HEK293 (cell line): Measurements from ENCODE around the gene MMS22L.

Experiments used
- CTCF ChIA-PET: fragments of 350-600 bp; formaldehyde crosslinking; extraction: SDS; loops from one replicate; lab custom pipeline; 2021; ENCODE audit warnings: antibody characterized with exemption; lab: Yijun Ruan, JAX
- POLR2A ChIA-PET: fragments of 300-600 bp; formaldehyde crosslinking; extraction: SDS; loops from one replicate; lab custom pipeline; 2020; ENCODE audit warnings: antibody characterized with exemption, inconsistent platforms; lab: Yijun Ruan, JAX
- H3K27ac ChIP-seq: fragments of 200-500 bp; sonication (Bioruptor generic); 2 replicates; pipeline ENCODE4 v1.5.1; 2014; ENCODE audit warnings: low read depth, low read length, control low read depth, inconsistent platforms; ENCODE audit errors: extremely low read depth
- H3K36me3 ChIP-seq, 2 experiments: fragments of 200-500 bp in 1 of 2; sonication (Bioruptor generic) in 1 of 2; 1 replicate in 1 of 2; 2 replicates in 1 of 2; pipeline ENCODE4 v1.5.1; 2014 to 2017; ENCODE audit warnings: inconsistent platforms in 2 of 2, low read length in 2 of 2; ENCODE audit not compliant: control insufficient read depth in 2 of 2, insufficient read depth in 1 of 2
- H3K4me1 ChIP-seq: fragments of 200-500 bp; sonication (Bioruptor generic); 2 replicates; pipeline ENCODE4 v1.5.1; 2014; ENCODE audit warnings: mild to moderate bottlenecking, low read length, inconsistent platforms; ENCODE audit not compliant: control insufficient read depth, insufficient read depth
- H3K4me3 ChIP-seq: 2 replicates; pipeline ENCODE4 v1.5.1; 2011; ENCODE audit warnings: low read depth, mild to moderate bottlenecking, control low read depth, low read length, moderate library complexity
- H3K9me3 ChIP-seq: fragments of 200-500 bp; sonication (Bioruptor generic); 2 replicates; pipeline ENCODE4 v1.5.1; 2014; ENCODE audit warnings: low read depth, low read length, inconsistent platforms; ENCODE audit not compliant: control insufficient read depth, insufficient read depth
- KLF9 ChIP-seq: fragments of 450-650 bp; formaldehyde crosslinking; IDR thresholded peaks from 2 replicates; pipeline ENCODE4 v1.5.1; 2016; ENCODE audit warnings: missing biosample characterization, missing genetic modification characterization, low read depth
- PRDM1 ChIP-seq: fragments of 450-650 bp; formaldehyde crosslinking; IDR thresholded peaks from 2 replicates; pipeline ENCODE4; 2016; ENCODE audit warnings: missing biosample characterization, missing genetic modification characterization
- SETDB1 ChIP-seq: IDR thresholded peaks from one replicate; pipeline ENCODE4 v1.6.1; 2017; ENCODE audit warnings: mild to moderate bottlenecking, low read length, moderate library complexity, mixed read lengths; ENCODE audit not compliant: insufficient read length
- ZBTB8A ChIP-seq: fragments of 450-650 bp; formaldehyde crosslinking; IDR thresholded peaks from 2 replicates; pipeline ENCODE4 v1.5.1; 2016; ENCODE audit warnings: missing biosample characterization, missing genetic modification characterization
- ZNF112 ChIP-seq: fragments of 450-650 bp; formaldehyde crosslinking; IDR thresholded peaks from 2 replicates; pipeline ENCODE4 v1.5.0; 2017; ENCODE audit warnings: missing biosample characterization, missing genetic modification characterization
- ZNF133 ChIP-seq: fragments of 450-650 bp; formaldehyde crosslinking; IDR thresholded peaks from 2 replicates; pipeline ENCODE4 v1.5.1; 2016; ENCODE audit warnings: missing biosample characterization, missing genetic modification characterization
- ZNF155 ChIP-seq: fragments of 450-650 bp; formaldehyde crosslinking; IDR thresholded peaks from 2 replicates; pipeline ENCODE4 v1.5.1; 2016; ENCODE audit warnings: missing biosample characterization, missing genetic modification characterization
- ZNF239 ChIP-seq: fragments of 450-650 bp; formaldehyde crosslinking; IDR thresholded peaks from 2 replicates; pipeline ENCODE4 v1.5.1; 2016; ENCODE audit warnings: missing biosample characterization, missing genetic modification characterization
- ZNF248 ChIP-seq: fragments of 450-650 bp; formaldehyde crosslinking; IDR thresholded peaks from 2 replicates; pipeline ENCODE4 v1.5.1; 2017; ENCODE audit warnings: missing biosample characterization, missing genetic modification characterization
- ZNF341 ChIP-seq: fragments of 450-650 bp; formaldehyde crosslinking; IDR thresholded peaks from 2 replicates; pipeline ENCODE4; 2016; ENCODE audit warnings: low read depth, missing biosample characterization, missing genetic modification characterization
- ZNF37A ChIP-seq: fragments of 450-650 bp; IDR thresholded peaks from 2 replicates; pipeline ENCODE4 v1.5.1; 2018; ENCODE audit warnings: missing biosample characterization, missing genetic modification characterization
- ZNF530 ChIP-seq: fragments of 450-650 bp; formaldehyde crosslinking; IDR thresholded peaks from 2 replicates; pipeline ENCODE4 v1.5.1; 2016; ENCODE audit warnings: low read depth, missing biosample characterization, missing genetic modification characterization
- ZNF549 ChIP-seq: fragments of 450-650 bp; IDR thresholded peaks from 2 replicates; pipeline ENCODE4 v1.5.1; 2018; ENCODE audit warnings: missing biosample characterization, missing genetic modification characterization, mild to moderate bottlenecking, inconsistent platforms, moderate library complexity
- ZNF555 ChIP-seq: fragments of 450-650 bp; formaldehyde crosslinking; conservative IDR thresholded peaks from 2 replicates; pipeline ENCODE4 v1.5.1; 2017; ENCODE audit warnings: missing biosample characterization, mild to moderate bottlenecking, missing genetic modification characterization, inconsistent platforms
- ZNF610 ChIP-seq: fragments of 450-650 bp; formaldehyde crosslinking; IDR thresholded peaks from 2 replicates; pipeline ENCODE4 v1.5.1; 2016; ENCODE audit warnings: missing biosample characterization, missing genetic modification characterization, borderline replicate concordance
- ZNF660 ChIP-seq: fragments of 450-650 bp; IDR thresholded peaks from 2 replicates; pipeline ENCODE4 v1.5.1; 2018; ENCODE audit warnings: missing biosample characterization, mild to moderate bottlenecking, missing genetic modification characterization
- ZNF664 ChIP-seq: fragments of 450-650 bp; formaldehyde crosslinking; IDR thresholded peaks from 2 replicates; pipeline ENCODE4 v1.5.1; 2016; ENCODE audit warnings: missing biosample characterization, missing genetic modification characterization
- ZXDB ChIP-seq: fragments of 450-650 bp; formaldehyde crosslinking; IDR thresholded peaks from 2 replicates; pipeline ENCODE4 v1.5.1; 2016; ENCODE audit warnings: missing biosample characterization, missing genetic modification characterization
- TF ChIP-seq, protein P1 (sequence below): IDR thresholded peaks from 2 replicates; pipeline ENCODE4 v1.6.1; 2011; ENCODE audit warnings: mild to moderate bottlenecking, low read depth, low read length, borderline replicate concordance
- TF ChIP-seq, protein P2 (sequence below): fragments of 450-650 bp; formaldehyde crosslinking; optimal IDR thresholded peaks from 2 replicates; pipeline ENCODE3; 2016; ENCODE audit warnings: missing biosample characterization, mild to moderate bottlenecking, missing genetic modification characterization
- TF ChIP-seq, protein P3 (sequence below): fragments of 450-650 bp; formaldehyde crosslinking; IDR thresholded peaks from 2 replicates; pipeline ENCODE4 v1.5.1; 2016; ENCODE audit warnings: missing biosample characterization, missing genetic modification characterization
- TF ChIP-seq, protein P4 (sequence below): fragments of 450-650 bp; formaldehyde crosslinking; IDR thresholded peaks from 2 replicates; pipeline ENCODE4 v1.5.1; 2016; ENCODE audit warnings: missing biosample characterization, missing genetic modification characterization

MMS22L gene

DNA sequence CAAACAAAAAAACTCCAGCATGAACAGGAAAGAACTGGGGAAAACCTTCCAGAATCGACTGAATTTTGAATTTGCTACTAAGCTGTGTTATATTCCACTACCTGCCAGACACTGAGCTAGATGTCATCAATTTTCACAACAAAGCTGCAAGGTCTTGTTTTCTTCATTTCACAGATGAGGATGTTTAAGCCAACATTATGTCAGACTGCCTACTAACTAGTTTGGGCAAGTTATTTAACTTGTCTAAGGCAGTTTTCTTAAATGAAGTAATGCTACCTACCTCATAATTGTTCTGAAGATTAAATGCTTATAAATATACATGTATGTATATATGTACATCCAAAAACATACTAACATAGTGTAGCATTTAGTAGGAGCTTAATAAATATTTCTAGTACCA, 144.4 kb downstream of the MMS22L start:
- CTCF ChIA-PET, result interaction anchor here (1.0 to 1.3 kb wide), 2 partner anchors 48 to 298 kb away, joined by 3 read pairs; no protein-coding TSS in a partner anchor
- Histone ChIP-seq H3K27ac (no peak overlapping the region), H3K36me3 (no peaks in the 10 kb centered on the region), H3K9me3 (no peaks in the 10 kb centered on the region), H3K4me3 (no peak overlapping the region), H3K4me1 (no peaks in the 10 kb centered on the region)
- POLR2A ChIA-PET, result no interaction called here
- TF ChIP-seq ZNF341 (tag by site-specific recombination) (no peak), ZNF37A (tag by site-specific recombination) (no peak), SETDB1 (no peak), ZNF660 (tag by site-specific recombination) (no peak), ZNF239 (tag by site-specific recombination) (no peak), ZNF549 (tag by site-specific recombination) (no peak), ZNF555 (tag by site-specific recombination) (no peak), ZNF112 (no peak), ZXDB (tag by site-specific recombination) (no peak), ZNF664 (tag by site-specific recombination) (no peak), ZBTB8A (no peak)
- TF ChIP-seq, protein P1, sequence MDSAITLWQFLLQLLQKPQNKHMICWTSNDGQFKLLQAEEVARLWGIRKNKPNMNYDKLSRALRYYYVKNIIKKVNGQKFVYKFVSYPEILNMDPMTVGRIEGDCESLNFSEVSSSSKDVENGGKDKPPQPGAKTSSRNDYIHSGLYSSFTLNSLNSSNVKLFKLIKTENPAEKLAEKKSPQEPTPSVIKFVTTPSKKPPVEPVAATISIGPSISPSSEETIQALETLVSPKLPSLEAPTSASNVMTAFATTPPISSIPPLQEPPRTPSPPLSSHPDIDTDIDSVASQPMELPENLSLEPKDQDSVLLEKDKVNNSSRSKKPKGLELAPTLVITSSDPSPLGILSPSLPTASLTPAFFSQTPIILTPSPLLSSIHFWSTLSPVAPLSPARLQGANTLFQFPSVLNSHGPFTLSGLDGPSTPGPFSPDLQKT, result no peak
- TF ChIP-seq, protein P2, sequence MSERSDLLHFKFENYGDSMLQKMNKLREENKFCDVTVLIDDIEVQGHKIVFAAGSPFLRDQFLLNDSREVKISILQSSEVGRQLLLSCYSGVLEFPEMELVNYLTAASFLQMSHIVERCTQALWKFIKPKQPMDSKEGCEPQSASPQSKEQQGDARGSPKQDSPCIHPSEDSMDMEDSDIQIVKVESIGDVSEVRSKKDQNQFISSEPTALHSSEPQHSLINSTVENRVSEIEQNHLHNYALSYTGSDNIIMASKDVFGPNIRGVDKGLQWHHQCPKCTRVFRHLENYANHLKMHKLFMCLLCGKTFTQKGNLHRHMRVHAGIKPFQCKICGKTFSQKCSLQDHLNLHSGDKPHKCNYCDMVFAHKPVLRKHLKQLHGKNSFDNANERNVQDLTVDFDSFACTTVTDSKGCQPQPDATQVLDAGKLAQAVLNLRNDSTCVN (tag by site-specific recombination), result no peak

DNA sequence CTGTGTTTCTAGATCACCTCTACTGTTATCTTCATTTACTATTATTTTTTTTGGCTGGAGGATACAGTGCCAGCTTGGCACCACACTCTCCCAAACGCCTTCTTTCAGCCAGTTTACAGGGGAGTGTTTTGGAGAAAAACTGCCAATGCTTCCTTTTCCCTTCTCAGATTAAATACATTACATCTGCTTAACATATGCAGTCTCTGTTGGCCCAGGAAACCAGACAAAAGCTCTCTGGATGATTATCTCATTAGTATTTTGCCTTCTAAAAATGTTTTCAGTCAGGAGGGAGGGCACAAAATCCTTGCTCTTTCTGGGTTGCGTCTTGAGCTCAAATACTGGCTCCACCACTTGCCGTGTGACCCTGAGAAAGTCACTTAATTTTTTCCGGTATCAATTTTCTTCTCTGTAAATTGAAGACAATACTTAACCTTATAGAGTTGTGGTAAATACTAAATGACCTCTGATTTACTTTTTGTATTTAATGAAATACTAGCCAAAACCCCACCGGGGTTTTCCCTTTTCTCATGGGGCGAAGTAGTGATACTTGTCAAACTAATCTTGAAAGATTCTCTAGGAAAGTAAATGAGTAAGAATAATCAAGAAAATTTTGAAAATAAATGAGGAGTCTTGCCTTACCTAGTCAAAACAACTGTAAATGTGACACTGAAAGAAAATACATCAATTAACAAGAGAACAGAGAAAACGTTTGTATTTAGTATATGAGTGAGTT, 146.2 kb downstream of the MMS22L start:
- POLR2A ChIA-PET, result no interaction called here

More for the DNA sequence above, 146.2 kb downstream of the MMS22L start:
- Histone ChIP-seq H3K9me3 (no peaks in the 10 kb centered on the region), H3K36me3 (no peaks in the 10 kb centered on the region), H3K27ac (no peak overlapping the region), H3K4me1 (no peaks in the 10 kb centered on the region), H3K4me3 (no peak overlapping the region)
- TF ChIP-seq ZNF248 (no peak), ZNF133 (tag by site-specific recombination) (no peak), ZNF610 (tag by site-specific recombination) (no peak), ZNF664 (tag by site-specific recombination) (no peak), KLF9 (tag by site-specific recombination) (no peak), PRDM1 (tag by site-specific recombination) (no peak), ZNF155 (tag by site-specific recombination) (no peak), ZNF530 (tag by site-specific recombination) (no peak)
- TF ChIP-seq, protein P3, sequence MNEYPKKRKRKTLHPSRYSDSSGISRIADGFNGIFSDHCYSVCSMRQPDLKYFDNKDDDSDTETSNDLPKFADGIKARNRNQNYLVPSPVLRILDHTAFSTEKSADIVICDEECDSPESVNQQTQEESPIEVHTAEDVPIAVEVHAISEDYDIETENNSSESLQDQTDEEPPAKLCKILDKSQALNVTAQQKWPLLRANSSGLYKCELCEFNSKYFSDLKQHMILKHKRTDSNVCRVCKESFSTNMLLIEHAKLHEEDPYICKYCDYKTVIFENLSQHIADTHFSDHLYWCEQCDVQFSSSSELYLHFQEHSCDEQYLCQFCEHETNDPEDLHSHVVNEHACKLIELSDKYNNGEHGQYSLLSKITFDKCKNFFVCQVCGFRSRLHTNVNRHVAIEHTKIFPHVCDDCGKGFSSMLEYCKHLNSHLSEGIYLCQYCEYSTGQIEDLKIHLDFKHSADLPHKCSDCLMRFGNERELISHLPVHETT (tag by site-specific recombination), result no peak
- TF ChIP-seq, protein P4, sequence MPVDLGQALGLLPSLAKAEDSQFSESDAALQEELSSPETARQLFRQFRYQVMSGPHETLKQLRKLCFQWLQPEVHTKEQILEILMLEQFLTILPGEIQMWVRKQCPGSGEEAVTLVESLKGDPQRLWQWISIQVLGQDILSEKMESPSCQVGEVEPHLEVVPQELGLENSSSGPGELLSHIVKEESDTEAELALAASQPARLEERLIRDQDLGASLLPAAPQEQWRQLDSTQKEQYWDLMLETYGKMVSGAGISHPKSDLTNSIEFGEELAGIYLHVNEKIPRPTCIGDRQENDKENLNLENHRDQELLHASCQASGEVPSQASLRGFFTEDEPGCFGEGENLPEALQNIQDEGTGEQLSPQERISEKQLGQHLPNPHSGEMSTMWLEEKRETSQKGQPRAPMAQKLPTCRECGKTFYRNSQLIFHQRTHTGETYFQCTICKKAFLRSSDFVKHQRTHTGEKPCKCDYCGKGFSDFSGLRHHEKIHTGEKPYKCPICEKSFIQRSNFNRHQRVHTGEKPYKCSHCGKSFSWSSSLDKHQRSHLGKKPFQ (tag by site-specific recombination), result no peak
- CTCF ChIA-PET, result interaction anchor here (0.6 kb wide), 1 partner anchor 34 kb away, joined by 3 read pairs; no protein-coding TSS in a partner anchor
